Measurements from ENCODE around the gene PTPRG. TPM values are rescaled to one million over a fixed set of nuclear protein-coding genes. Genes with fewer than 3 reads are reported as not detected.

PTPRG gene
- total RNA-seq, 1 experiment from 2014 or later = 0.73 TPM

DNA sequence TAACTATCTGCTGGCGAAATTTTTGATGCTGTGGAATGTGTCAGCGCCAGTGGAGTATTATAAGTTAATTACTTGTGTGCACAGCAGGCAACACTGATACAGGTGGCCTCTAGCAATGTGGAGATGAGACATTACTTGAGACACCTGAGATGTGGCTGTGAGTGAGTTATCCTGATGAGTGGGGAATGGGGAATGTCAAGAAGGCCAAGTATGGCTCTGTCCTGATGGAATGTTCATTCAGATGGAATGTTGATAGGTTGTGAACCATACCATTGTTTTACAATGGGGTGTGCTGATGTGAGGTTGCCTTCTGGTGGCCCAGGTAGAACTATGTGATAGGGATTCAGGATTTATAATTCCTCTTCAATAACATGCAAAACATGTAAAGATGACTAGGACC is 404.8 kb downstream of the PTPRG start:
- ChIA-PET CTCF (no interaction called here), POLR2A (ENCODE audit: unreplicated experiment) (no interaction called here)
- ATAC-seq = no peak
- Histone ChIP-seq H3K27me3 (ENCODE audit: low read length) (no peaks in the 10 kb centered on the region), H3K36me3 (ENCODE audit: low read depth, low read length) (no peaks in the 10 kb centered on the region), H3K9me3 (ENCODE audit: low read length) (0 out of 2 replicates have a peak, but pooled peaks cover 8% of the 10 kb centered on the region), H3K4me1 (ENCODE audit: insufficient read depth, low read length) (no peaks in the 10 kb centered on the region), H3K9me2 (replicated peaks; ENCODE audit: low read length) (no peaks in the 10 kb centered on the region), H3K79me2 (ENCODE audit: low read length) (no peaks in the 10 kb centered on the region), H4K20me1 (ENCODE audit: low read length) (no peaks in the 10 kb centered on the region), H3K4me3 (ENCODE audit: low read length) (no peak overlapping the region), H3K4me2 (ENCODE audit: low read length) (no peak overlapping the region), H3K27ac (ENCODE audit: low read length) (no peak overlapping the region), H2AFZ (ENCODE audit: low read length) (no peak overlapping the region), H3K9ac (ENCODE audit: low read length) (no peak overlapping the region), H3F3A (ENCODE audit: low read length, unreplicated experiment) (no peaks in the 10 kb centered on the region)
- TF ChIP-seq EZH2phosphoT487 (IDR thresholded peaks at IDR 0.05; ENCODE audit: borderline replicate concordance, low read length) (no peak), EZH2 (IDR thresholded peaks at IDR 0.05; ENCODE audit: low read length, unreplicated experiment) (no peak)
- TF ChIP-seq, protein P1, sequence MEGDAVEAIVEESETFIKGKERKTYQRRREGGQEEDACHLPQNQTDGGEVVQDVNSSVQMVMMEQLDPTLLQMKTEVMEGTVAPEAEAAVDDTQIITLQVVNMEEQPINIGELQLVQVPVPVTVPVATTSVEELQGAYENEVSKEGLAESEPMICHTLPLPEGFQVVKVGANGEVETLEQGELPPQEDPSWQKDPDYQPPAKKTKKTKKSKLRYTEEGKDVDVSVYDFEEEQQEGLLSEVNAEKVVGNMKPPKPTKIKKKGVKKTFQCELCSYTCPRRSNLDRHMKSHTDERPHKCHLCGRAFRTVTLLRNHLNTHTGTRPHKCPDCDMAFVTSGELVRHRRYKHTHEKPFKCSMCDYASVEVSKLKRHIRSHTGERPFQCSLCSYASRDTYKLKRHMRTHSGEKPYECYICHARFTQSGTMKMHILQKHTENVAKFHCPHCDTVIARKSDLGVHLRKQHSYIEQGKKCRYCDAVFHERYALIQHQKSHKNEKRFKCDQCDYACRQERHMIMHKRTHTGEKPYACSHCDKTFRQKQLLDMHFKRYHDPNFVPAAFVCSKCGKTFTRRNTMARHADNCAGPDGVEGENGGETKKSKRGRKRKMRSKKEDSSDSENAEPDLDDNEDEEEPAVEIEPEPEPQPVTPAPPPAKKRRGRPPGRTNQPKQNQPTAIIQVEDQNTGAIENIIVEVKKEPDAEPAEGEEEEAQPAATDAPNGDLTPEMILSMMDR (conservative IDR thresholded peaks at IDR 0.05; ENCODE audit: low read depth, low read length) = no peak
- BruUV-seq (replicated peaks) = no TSS peak
- DNase-seq = no peak
- intact Hi-C loops (cut with micrococcal nuclease) = no loop called here

DNA sequence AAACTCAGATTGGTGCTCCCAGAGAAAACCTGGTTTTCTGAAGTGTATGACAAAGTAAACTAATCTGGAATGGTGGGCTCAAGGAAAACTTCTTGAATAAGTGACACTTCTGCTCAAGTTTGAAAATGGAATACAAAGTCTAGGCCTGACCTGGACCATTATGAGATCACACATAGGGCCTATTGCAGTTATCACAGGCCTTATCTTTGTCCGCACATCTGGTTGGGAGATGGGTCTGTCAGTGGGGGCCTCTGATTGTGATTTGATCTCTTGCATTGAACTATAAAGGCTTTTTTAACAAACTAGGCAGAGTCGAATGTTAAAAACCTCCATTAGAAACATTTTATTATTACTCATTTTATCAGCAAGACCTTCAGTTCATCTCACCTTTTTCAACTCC is 405.6 kb downstream of the PTPRG start:
- no peaks in the 10 kb centered on the region for H3K36me3 ChIP-seq (ENCODE audit: low read depth, low read length)
- no peaks in the 10 kb centered on the region for H3K79me2 ChIP-seq (ENCODE audit: low read length)
- TF ChIP-seq, protein P1 (conservative IDR thresholded peaks at IDR 0.05; ENCODE audit: low read depth, low read length) = no peak
- TF ChIP-seq EZH2 (IDR thresholded peaks at IDR 0.05; ENCODE audit: low read length, unreplicated experiment) = no peak
- no peak for TF ChIP-seq EZH2phosphoT487 (IDR thresholded peaks at IDR 0.05; ENCODE audit: borderline replicate concordance, low read length)
- 0 out of 2 replicates have a peak, but pooled peaks cover 8% of the 10 kb centered on the region for H3K9me3 ChIP-seq (ENCODE audit: low read length)
- ChIA-PET POLR2A (ENCODE audit: unreplicated experiment) (no interaction called here), CTCF (no interaction called here)
- no peak overlapping the region for H2AFZ ChIP-seq (ENCODE audit: low read length)
- ATAC-seq (no peak), DNase-seq (no peak)
- no peaks in the 10 kb centered on the region for H3F3A ChIP-seq (ENCODE audit: low read length, unreplicated experiment)
- no peak overlapping the region for H3K4me2 ChIP-seq (ENCODE audit: low read length)
- intact Hi-C loops (cut with micrococcal nuclease) = no loop called here
- no TSS peak for BruUV-seq (replicated peaks)
- H3K9ac ChIP-seq (ENCODE audit: low read length) = no peak overlapping the region
- H3K9me2 ChIP-seq (replicated peaks; ENCODE audit: low read length) = no peaks in the 10 kb centered on the region
- H3K4me1 ChIP-seq (ENCODE audit: insufficient read depth, low read length) = no peaks in the 10 kb centered on the region
- no peaks in the 10 kb centered on the region for H4K20me1 ChIP-seq (ENCODE audit: low read length)
- no peak overlapping the region for H3K4me3 ChIP-seq (ENCODE audit: low read length)
- H3K27ac ChIP-seq (ENCODE audit: low read length) = no peak overlapping the region
- H3K27me3 ChIP-seq (ENCODE audit: low read length) = no peaks in the 10 kb centered on the region

DNA sequence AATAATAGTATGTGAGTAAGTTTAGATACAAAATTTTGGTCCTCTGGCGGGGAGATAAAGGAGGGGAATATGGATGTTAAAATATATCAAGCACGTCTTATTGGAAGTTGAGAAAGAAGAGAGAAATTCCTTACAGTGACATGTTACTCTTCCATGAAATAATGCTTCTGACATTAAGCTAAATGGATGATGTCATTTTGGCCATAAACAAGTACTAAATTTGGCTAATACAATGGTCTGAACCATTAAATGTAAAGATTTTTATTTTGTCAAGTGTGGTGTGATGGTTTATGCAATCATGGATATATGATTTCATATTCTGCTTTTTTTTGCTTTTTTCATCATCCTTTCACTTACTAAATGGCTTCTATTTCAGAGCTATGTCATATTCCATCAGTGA is 406.6 kb downstream of the PTPRG start:
- H4K20me1 ChIP-seq (ENCODE audit: low read length) = no peaks in the 10 kb centered on the region
- H2AFZ ChIP-seq (ENCODE audit: low read length) = no peak overlapping the region
- no peak overlapping the region for H3K4me2 ChIP-seq (ENCODE audit: low read length)
- H3F3A ChIP-seq (ENCODE audit: low read length, unreplicated experiment) = no peaks in the 10 kb centered on the region
- H3K79me2 ChIP-seq (ENCODE audit: low read length) = no peaks in the 10 kb centered on the region
- H3K27ac ChIP-seq (ENCODE audit: low read length) = no peak overlapping the region
- no peaks in the 10 kb centered on the region for H3K36me3 ChIP-seq (ENCODE audit: low read depth, low read length)
- no peak overlapping the region for H3K4me3 ChIP-seq (ENCODE audit: low read length)
- intact Hi-C loops (cut with micrococcal nuclease) = no loop called here
- H3K9ac ChIP-seq (ENCODE audit: low read length) = no peak overlapping the region
- H3K27me3 ChIP-seq (ENCODE audit: low read length) = no peaks in the 10 kb centered on the region
- ATAC-seq (no peak), DNase-seq (no peak)
- H3K9me3 ChIP-seq (ENCODE audit: low read length) = 0 out of 2 replicates have a peak, but pooled peaks cover 8% of the 10 kb centered on the region
- ChIA-PET CTCF (no interaction called here), POLR2A (ENCODE audit: unreplicated experiment) (no interaction called here)
- BruUV-seq (replicated peaks) = no TSS peak
- TF ChIP-seq, protein P1 (conservative IDR thresholded peaks at IDR 0.05; ENCODE audit: low read depth, low read length) = no peak
- H3K9me2 ChIP-seq (replicated peaks; ENCODE audit: low read length) = no peaks in the 10 kb centered on the region
- no peaks in the 10 kb centered on the region for H3K4me1 ChIP-seq (ENCODE audit: insufficient read depth, low read length)

Data from PC-3 (cell line).